Ovary (tissue), 3 donors: ENCODE data around the gene SETDB2.

ENCODE experiments used
- CTCF ChIP-seq, 3 donors: fragments of 450-650 bp in 2 of 3; fragments of 200-600 bp in 1 of 3; IDR thresholded peaks; one replicate each; pipeline versions ENCODE4 v1.5.1 to v1.8.0; 2016 to 2022; ENCODE audit warnings: antibody characterized with exemption in 3 of 3, mild to moderate bottlenecking in 1 of 3
- EP300 ChIP-seq: sonication (generic); formaldehyde crosslinking; IDR thresholded peaks from one replicate; pipeline ENCODE4 v1.6.1; 2017; ENCODE audit warnings: antibody characterized with exemption
- donor health status: DM: no; HTN: no; CAD: no.

DNA sequence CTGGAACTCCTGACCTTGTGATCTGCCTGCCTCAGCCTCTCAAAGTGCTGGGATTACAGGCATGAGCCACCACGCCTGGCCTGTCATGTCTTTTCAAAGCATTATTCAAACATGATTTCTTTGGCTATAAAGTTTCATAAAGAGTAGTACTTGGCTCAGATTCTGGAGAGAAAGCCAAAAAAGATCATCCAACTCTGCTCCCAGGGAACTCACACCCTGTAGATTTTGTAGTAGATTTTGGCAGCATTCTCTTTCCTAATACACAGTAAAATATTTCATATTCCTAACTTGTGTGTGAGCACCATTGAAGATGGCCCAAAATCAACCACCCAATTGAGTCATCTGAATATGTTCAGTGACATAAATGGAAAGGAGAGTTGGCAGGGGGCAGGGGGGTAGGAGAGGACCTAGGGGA, 48.6 kb upstream of the SETDB2 start:
- no peak for TF ChIP-seq CTCF (IDR thresholded peaks at IDR 0.05)
- TF ChIP-seq EP300, result no peak
